Measurements from ENCODE around the gene PTGES3L. TPM values are rescaled to one million over a fixed set of nuclear protein-coding genes. Genes with fewer than 3 reads are reported as not detected.

PTGES3L gene
- polyA plus RNA-seq, 1 experiment, result 3.3 TPM

GRCh38 chr17:43025766-43026537 is 46.1 kb upstream of the PTGES3L start:
- ChIA-PET POLR2A (no interaction called here), CTCF (interaction anchor here (0.5 to 1.3 kb wide), 3 partner anchors 16 to 1211 kb away, joined by 3 to 7 read pairs (median 3); no protein-coding TSS in a partner anchor)
- Histone ChIP-seq H3K36me3 (ENCODE audit: control insufficient read depth, insufficient read depth, low read length) (no peaks in the 10 kb centered on the region), H3K4me3 (ENCODE audit: low read depth, low read length) (no peak overlapping the region), H3K27me3 (ENCODE audit: control insufficient read depth, insufficient read depth, low read length) (peaks cover 2% of the 10 kb centered on the region; the same call in 1 of the 2 replicates)
- TF ChIP-seq, protein P1, sequence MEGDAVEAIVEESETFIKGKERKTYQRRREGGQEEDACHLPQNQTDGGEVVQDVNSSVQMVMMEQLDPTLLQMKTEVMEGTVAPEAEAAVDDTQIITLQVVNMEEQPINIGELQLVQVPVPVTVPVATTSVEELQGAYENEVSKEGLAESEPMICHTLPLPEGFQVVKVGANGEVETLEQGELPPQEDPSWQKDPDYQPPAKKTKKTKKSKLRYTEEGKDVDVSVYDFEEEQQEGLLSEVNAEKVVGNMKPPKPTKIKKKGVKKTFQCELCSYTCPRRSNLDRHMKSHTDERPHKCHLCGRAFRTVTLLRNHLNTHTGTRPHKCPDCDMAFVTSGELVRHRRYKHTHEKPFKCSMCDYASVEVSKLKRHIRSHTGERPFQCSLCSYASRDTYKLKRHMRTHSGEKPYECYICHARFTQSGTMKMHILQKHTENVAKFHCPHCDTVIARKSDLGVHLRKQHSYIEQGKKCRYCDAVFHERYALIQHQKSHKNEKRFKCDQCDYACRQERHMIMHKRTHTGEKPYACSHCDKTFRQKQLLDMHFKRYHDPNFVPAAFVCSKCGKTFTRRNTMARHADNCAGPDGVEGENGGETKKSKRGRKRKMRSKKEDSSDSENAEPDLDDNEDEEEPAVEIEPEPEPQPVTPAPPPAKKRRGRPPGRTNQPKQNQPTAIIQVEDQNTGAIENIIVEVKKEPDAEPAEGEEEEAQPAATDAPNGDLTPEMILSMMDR (IDR thresholded peaks at IDR 0.05; ENCODE audit: insufficient read depth, low read depth, low read length), result no peak
- no peak for DNase-seq (ENCODE audit: low read depth)

- DNase-seq (ENCODE audit: low read depth), result no peak
- no peaks in the 10 kb centered on the region for H3K36me3 ChIP-seq (ENCODE audit: control insufficient read depth, insufficient read depth, low read length)
- H3K27me3 ChIP-seq (ENCODE audit: control insufficient read depth, insufficient read depth, low read length), result peaks cover 2% of the 10 kb centered on the region; the same call in 1 of the 2 replicates
- ChIA-PET POLR2A (no interaction called here), CTCF (interaction anchor here (0.6 to 1.7 kb wide), 6 partner anchors 82 to 314 kb away, joined by 3 to 12 read pairs (median 7); partner anchors contain the start of gene BRCA1)
- TF ChIP-seq, protein P1 (IDR thresholded peaks at IDR 0.05; ENCODE audit: insufficient read depth, low read depth, low read length), result no peak
- peak overlapping the region; percentile 50 for H3K4me3 ChIP-seq (ENCODE audit: low read depth, low read length)
Observed at GRCh38 chr17:43025290-43025657, 45.4 kb upstream of the PTGES3L start.

- H3K4me3 ChIP-seq (ENCODE audit: low read depth, low read length), result peak within 1 kb of the TSS; percentile 50
- H3K27me3 ChIP-seq (ENCODE audit: control insufficient read depth, insufficient read depth, low read length), result peaks cover 2% of the 10 kb centered on the region; the same call in 1 of the 2 replicates
- DNase-seq (ENCODE audit: low read depth), result peak; percentile 72
- TF ChIP-seq, protein P1 (IDR thresholded peaks at IDR 0.05; ENCODE audit: insufficient read depth, low read depth, low read length), result peak; percentile 90
- CTCF ChIA-PET, result interaction anchor here (0.6 to 1.9 kb wide), 25 partner anchors 9 to 332 kb away, joined by 3 to 12 read pairs (median 5); partner anchors contain the start of genes BRCA1 and TMEM106A
- POLR2A ChIA-PET, result interaction anchor here (0.8 kb wide), 3 partner anchors 100 to 343 kb away, joined by 3 read pairs; partner anchors contain the start of gene BRCA1
- H3K36me3 ChIP-seq (ENCODE audit: control insufficient read depth, insufficient read depth, low read length), result no peaks in the 10 kb centered on the region
Observed at GRCh38 chr17:43024407-43025289, 44.8 kb upstream of the PTGES3L start, which contains the start of gene RND2. Gene RND2 (plus strand): TSS chr17:43025231. CDS start chr17:43025348, 117 bp downstream.

- ChIA-PET POLR2A (interaction anchor here (0.6 kb wide), 1 partner anchor 198 kb away, joined by 3 read pairs; the partner anchor contains the start of gene BECN1), CTCF (interaction anchor here (0.6 kb wide), 2 partner anchors 314 to 401 kb away, joined by 3 read pairs; no protein-coding TSS in a partner anchor)
- H3K36me3 ChIP-seq (ENCODE audit: control insufficient read depth, insufficient read depth, low read length), result peaks cover 11% of the 10 kb centered on the region
- H3K27me3 ChIP-seq (ENCODE audit: control insufficient read depth, insufficient read depth, low read length), result peaks cover 2% of the 10 kb centered on the region; the same call in 1 of the 2 replicates
- TF ChIP-seq, protein P1 (IDR thresholded peaks at IDR 0.05; ENCODE audit: insufficient read depth, low read depth, low read length), result no peak
- peak within 1 kb of the TSS; percentile 100 for H3K4me3 ChIP-seq (ENCODE audit: low read depth, low read length)
- no peak for DNase-seq (ENCODE audit: low read depth)
Observed at GRCh38 chr17:43021741-43022512, 42.0 kb upstream of the PTGES3L start, which contains the start of gene VAT1. Gene VAT1 (minus strand): TSS chr17:43022385. CDS start chr17:43022322, 63 bp downstream.

All from BJ (cell line).